ENCODE measurements around the gene PPP1R1B. TPM values are rescaled to one million over a fixed set of nuclear protein-coding genes. Genes with fewer than 3 reads are reported as not detected.

Gene PPP1R1B
- total and polyA plus RNA-seq, 2 experiments from 2014 or later: 3.4 to 5.4 TPM

DNA sequence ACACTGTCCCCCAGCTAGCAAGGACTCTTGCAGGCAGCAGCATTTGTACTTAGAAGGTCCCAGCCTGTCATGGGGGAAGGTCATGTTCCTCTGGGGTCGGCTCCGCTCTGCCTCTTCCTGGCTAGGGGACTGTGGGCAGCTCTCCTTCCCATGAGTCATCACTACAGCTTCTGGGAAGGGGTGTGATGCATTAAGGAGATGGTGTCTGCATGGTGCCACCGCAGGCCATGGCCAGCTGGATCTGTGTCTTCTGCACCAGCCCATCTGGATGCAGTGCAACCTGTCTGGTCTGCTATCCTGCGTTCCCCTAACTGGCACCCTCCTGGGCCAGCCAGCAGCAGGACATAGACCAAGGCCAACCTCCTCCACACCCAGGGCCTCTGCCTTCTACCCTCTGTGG lies 16.5 kb downstream of the PPP1R1B start:
- Histone ChIP-seq H3K4me3 (no peak overlapping the region), H4K20me1 (replicated peaks; ENCODE audit: insufficient read depth) (peaks cover 15% of the 10 kb centered on the region), H3K4me1 (ENCODE audit: insufficient read depth) (peaks cover 49% of the 10 kb centered on the region), H3K79me2 (replicated peaks; ENCODE audit: insufficient read depth) (peaks cover 77% of the 10 kb centered on the region), H3K9me2 (ENCODE audit: insufficient read depth) (no peaks in the 10 kb centered on the region), H2AFZ (no peak overlapping the region), H3K36me3 (ENCODE audit: insufficient read depth) (no peaks in the 10 kb centered on the region), H3K27me3 (ENCODE audit: insufficient read depth) (no peaks in the 10 kb centered on the region), H3K27ac (ENCODE audit: low read depth) (no peak overlapping the region), H3K4me2 (no peak overlapping the region), H3F3A (replicated peaks; ENCODE audit: low read depth) (peaks cover 17% of the 10 kb centered on the region; the same call in 1 of the 2 replicates)
- no peaks in the 10 kb centered on the region; the same call in 1 of the 3 replicates for H3K36me3 Mint-ChIP-seq (ENCODE audit: low read depth)
- peaks cover 14% of the 10 kb centered on the region for H3K27me3 Mint-ChIP-seq (ENCODE audit: insufficient read depth, low read depth, poor library complexity)
- H3K4me3 Mint-ChIP-seq: no peak overlapping the region; the same call in 2 of the 3 replicates
- no peak for DNase-seq (ENCODE audit: low spot score)
- no peak overlapping the region for H3K27ac Mint-ChIP-seq
- H3K4me1 Mint-ChIP-seq: peaks cover 62% of the 10 kb centered on the region
- ATAC-seq: no peak
- no peak for TF ChIP-seq EZH2 (IDR thresholded peaks at IDR 0.05; ENCODE audit: low read depth, unreplicated experiment)
- no peak for TF ChIP-seq STAT1 (IDR thresholded peaks at IDR 0.05; ENCODE audit: unreplicated experiment)
- no peak for TF ChIP-seq CTCF (conservative IDR thresholded peaks at IDR 0.05; ENCODE audit: low read depth in 2 of 2)
- TF ChIP-seq, protein P1, sequence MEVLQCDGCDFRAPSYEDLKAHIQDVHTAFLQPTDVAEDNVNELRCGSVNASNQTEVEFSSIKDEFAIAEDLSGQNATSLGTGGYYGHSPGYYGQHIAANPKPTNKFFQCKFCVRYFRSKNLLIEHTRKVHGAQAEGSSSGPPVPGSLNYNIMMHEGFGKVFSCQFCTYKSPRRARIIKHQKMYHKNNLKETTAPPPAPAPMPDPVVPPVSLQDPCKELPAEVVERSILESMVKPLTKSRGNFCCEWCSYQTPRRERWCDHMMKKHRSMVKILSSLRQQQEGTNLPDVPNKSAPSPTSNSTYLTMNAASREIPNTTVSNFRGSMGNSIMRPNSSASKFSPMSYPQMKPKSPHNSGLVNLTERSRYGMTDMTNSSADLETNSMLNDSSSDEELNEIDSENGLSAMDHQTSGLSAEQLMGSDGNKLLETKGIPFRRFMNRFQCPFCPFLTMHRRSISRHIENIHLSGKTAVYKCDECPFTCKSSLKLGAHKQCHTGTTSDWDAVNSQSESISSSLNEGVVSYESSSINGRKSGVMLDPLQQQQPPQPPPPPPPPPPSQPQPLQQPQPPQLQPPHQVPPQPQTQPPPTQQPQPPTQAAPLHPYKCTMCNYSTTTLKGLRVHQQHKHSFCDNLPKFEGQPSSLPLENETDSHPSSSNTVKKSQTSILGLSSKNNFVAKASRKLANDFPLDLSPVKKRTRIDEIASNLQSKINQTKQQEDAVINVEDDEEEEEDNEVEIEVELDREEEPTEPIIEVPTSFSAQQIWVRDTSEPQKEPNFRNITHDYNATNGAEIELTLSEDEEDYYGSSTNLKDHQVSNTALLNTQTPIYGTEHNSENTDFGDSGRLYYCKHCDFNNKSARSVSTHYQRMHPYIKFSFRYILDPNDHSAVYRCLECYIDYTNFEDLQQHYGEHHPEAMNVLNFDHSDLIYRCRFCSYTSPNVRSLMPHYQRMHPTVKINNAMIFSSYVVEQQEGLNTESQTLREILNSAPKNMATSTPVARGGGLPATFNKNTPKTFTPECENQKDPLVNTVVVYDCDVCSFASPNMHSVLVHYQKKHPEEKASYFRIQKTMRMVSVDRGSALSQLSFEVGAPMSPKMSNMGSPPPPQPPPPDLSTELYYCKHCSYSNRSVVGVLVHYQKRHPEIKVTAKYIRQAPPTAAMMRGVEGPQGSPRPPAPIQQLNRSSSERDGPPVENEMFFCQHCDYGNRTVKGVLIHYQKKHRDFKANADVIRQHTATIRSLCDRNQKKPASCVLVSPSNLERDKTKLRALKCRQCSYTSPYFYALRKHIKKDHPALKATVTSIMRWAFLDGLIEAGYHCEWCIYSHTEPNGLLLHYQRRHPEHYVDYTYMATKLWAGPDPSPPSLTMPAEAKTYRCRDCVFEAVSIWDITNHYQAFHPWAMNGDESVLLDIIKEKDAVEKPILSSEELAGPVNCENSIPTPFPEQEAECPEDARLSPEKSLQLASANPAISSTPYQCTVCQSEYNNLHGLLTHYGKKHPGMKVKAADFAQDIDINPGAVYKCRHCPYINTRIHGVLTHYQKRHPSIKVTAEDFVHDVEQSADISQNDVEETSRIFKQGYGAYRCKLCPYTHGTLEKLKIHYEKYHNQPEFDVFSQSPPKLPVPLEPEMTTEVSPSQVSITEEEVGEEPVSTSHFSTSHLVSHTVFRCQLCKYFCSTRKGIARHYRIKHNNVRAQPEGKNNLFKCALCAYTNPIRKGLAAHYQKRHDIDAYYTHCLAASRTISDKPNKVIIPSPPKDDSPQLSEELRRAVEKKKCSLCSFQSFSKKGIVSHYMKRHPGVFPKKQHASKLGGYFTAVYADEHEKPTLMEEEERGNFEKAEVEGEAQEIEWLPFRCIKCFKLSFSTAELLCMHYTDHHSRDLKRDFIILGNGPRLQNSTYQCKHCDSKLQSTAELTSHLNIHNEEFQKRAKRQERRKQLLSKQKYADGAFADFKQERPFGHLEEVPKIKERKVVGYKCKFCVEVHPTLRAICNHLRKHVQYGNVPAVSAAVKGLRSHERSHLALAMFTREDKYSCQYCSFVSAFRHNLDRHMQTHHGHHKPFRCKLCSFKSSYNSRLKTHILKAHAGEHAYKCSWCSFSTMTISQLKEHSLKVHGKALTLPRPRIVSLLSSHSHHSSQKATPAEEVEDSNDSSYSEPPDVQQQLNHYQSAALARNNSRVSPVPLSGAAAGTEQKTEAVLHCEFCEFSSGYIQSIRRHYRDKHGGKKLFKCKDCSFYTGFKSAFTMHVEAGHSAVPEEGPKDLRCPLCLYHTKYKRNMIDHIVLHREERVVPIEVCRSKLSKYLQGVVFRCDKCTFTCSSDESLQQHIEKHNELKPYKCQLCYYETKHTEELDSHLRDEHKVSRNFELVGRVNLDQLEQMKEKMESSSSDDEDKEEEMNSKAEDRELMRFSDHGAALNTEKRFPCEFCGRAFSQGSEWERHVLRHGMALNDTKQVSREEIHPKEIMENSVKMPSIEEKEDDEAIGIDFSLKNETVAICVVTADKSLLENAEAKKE (CRISPR knock-in tag; IDR thresholded peaks at IDR 0.05): no peak
- TF ChIP-seq CREB1 (CRISPR knock-in tag; IDR thresholded peaks at IDR 0.05; ENCODE audit: low read depth): no peak
- TF ChIP-seq, protein P2, sequence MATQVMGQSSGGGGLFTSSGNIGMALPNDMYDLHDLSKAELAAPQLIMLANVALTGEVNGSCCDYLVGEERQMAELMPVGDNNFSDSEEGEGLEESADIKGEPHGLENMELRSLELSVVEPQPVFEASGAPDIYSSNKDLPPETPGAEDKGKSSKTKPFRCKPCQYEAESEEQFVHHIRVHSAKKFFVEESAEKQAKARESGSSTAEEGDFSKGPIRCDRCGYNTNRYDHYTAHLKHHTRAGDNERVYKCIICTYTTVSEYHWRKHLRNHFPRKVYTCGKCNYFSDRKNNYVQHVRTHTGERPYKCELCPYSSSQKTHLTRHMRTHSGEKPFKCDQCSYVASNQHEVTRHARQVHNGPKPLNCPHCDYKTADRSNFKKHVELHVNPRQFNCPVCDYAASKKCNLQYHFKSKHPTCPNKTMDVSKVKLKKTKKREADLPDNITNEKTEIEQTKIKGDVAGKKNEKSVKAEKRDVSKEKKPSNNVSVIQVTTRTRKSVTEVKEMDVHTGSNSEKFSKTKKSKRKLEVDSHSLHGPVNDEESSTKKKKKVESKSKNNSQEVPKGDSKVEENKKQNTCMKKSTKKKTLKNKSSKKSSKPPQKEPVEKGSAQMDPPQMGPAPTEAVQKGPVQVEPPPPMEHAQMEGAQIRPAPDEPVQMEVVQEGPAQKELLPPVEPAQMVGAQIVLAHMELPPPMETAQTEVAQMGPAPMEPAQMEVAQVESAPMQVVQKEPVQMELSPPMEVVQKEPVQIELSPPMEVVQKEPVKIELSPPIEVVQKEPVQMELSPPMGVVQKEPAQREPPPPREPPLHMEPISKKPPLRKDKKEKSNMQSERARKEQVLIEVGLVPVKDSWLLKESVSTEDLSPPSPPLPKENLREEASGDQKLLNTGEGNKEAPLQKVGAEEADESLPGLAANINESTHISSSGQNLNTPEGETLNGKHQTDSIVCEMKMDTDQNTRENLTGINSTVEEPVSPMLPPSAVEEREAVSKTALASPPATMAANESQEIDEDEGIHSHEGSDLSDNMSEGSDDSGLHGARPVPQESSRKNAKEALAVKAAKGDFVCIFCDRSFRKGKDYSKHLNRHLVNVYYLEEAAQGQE (IDR thresholded peaks at IDR 0.05; ENCODE audit: unreplicated experiment): no peak
- no peak for TF ChIP-seq JUNB (IDR thresholded peaks at IDR 0.05; ENCODE audit: unreplicated experiment)
- no peak for TF ChIP-seq EZH2phosphoT487 (IDR thresholded peaks at IDR 0.05; ENCODE audit: unreplicated experiment)
- no peak for TF ChIP-seq ZNF114 (CRISPR knock-in tag; IDR thresholded peaks at IDR 0.05)
- TF ChIP-seq NANOG (IDR thresholded peaks at IDR 0.05; ENCODE audit: borderline replicate concordance): no peak
- TF ChIP-seq ETS1 (IDR thresholded peaks at IDR 0.05): no peak
- no peak for TF ChIP-seq ZNF331 (CRISPR knock-in tag; IDR thresholded peaks at IDR 0.05; ENCODE audit: low read depth)
- TF ChIP-seq POLR2AphosphoS5 (IDR thresholded peaks at IDR 0.05; ENCODE audit: low read depth): no peak
- H3K9me3 Mint-ChIP-seq: no peaks in the 10 kb centered on the region

Measured in GM23338 (cell line).